Rectal smooth muscle tissue (tissue), 1 donor: ENCODE results near the gene HBEGF.

Experiments used
- H3K27ac ChIP-seq: one replicate; pipeline ENCODE4 v1.7.0; 2013; ENCODE audit warnings: low read depth, low read length, inconsistent platforms
- H3K27me3 ChIP-seq: one replicate; pipeline ENCODE4 v1.7.0; 2013; ENCODE audit warnings: low read length; ENCODE audit not compliant: control insufficient read depth, insufficient read depth
- H3K36me3 ChIP-seq: one replicate; pipeline ENCODE4 v1.7.0; 2013; ENCODE audit warnings: low read length; ENCODE audit not compliant: control insufficient read depth, insufficient read depth
- H3K4me1 ChIP-seq: one replicate; pipeline ENCODE4 v1.7.0; 2013; ENCODE audit warnings: low read length; ENCODE audit not compliant: control insufficient read depth, insufficient read depth
- H3K4me3 ChIP-seq: one replicate; pipeline ENCODE4 v1.7.0; 2013; ENCODE audit warnings: low read length
- H3K9ac ChIP-seq: one replicate; pipeline ENCODE4 v1.7.0; 2013; ENCODE audit warnings: low read length

HBEGF gene

GRCh38 chr5:140324041-140324600 is 22.3 kb downstream of the HBEGF start:
- Histone ChIP-seq H3K9ac (no peak overlapping the region), H3K36me3 (no peaks in the 10 kb centered on the region), H3K27ac (peak overlapping the region; percentile 78), H3K4me3 (no peak overlapping the region), H3K4me1 (peaks cover 16% of the 10 kb centered on the region), H3K27me3 (no peaks in the 10 kb centered on the region)

- Histone ChIP-seq H3K4me3 (no peak overlapping the region), H3K27ac (peak overlapping the region; percentile 78), H3K9ac (no peak overlapping the region), H3K36me3 (no peaks in the 10 kb centered on the region), H3K4me1 (peaks cover 16% of the 10 kb centered on the region), H3K27me3 (no peaks in the 10 kb centered on the region)
Observed at GRCh38 chr5:140322751-140323731, 23.4 kb downstream of the HBEGF start.

- Histone ChIP-seq H3K9ac (no peak overlapping the region), H3K4me1 (peaks cover 16% of the 10 kb centered on the region), H3K36me3 (no peaks in the 10 kb centered on the region), H3K4me3 (no peak overlapping the region), H3K27me3 (no peaks in the 10 kb centered on the region), H3K27ac (no peak overlapping the region)
Observed at GRCh38 chr5:140321796-140322195, 24.6 kb downstream of the HBEGF start.

GRCh38 chr5:140319833-140320232 is 26.6 kb downstream of the HBEGF start:
- Histone ChIP-seq H3K27me3 (no peaks in the 10 kb centered on the region), H3K4me1 (peaks cover 11% of the 10 kb centered on the region), H3K9ac (no peak overlapping the region)

GRCh38 chr5:140318792-140319191 is 27.6 kb downstream of the HBEGF start:
- H3K4me3 ChIP-seq = no peak overlapping the region
- no peak overlapping the region for H3K9ac ChIP-seq
- H3K36me3 ChIP-seq = no peaks in the 10 kb centered on the region
- peaks cover 9% of the 10 kb centered on the region for H3K4me1 ChIP-seq
- H3K27me3 ChIP-seq = no peaks in the 10 kb centered on the region
- H3K27ac ChIP-seq = no peak overlapping the region

More at GRCh38 chr5:140319833-140320232, 26.6 kb downstream of the HBEGF start:
- Histone ChIP-seq H3K36me3 (no peaks in the 10 kb centered on the region), H3K4me3 (no peak overlapping the region), H3K27ac (no peak overlapping the region)

GRCh38 chr5:140317859-140318258 is 28.5 kb downstream of the HBEGF start:
- Histone ChIP-seq H3K4me1 (no peaks in the 10 kb centered on the region), H3K4me3 (no peak overlapping the region), H3K9ac (no peak overlapping the region), H3K27ac (no peak overlapping the region), H3K27me3 (no peaks in the 10 kb centered on the region), H3K36me3 (no peaks in the 10 kb centered on the region)

- peak overlapping the region; percentile 38 for H3K27ac ChIP-seq
- H3K4me1 ChIP-seq = peaks cover 6% of the 10 kb centered on the region
- H3K4me3 ChIP-seq = no peak overlapping the region
- no peaks in the 10 kb centered on the region for H3K36me3 ChIP-seq
- no peak overlapping the region for H3K9ac ChIP-seq
- H3K27me3 ChIP-seq = no peaks in the 10 kb centered on the region
Observed at GRCh38 chr5:140312791-140313189, 33.6 kb downstream of the HBEGF start.

GRCh38 chr5:140312067-140312790 is 34.2 kb downstream of the HBEGF start:
- Histone ChIP-seq H3K36me3 (no peaks in the 10 kb centered on the region), H3K9ac (no peak overlapping the region), H3K4me3 (no peak overlapping the region)

GRCh38 chr5:140311011-140311467 is 35.4 kb downstream of the HBEGF start:
- Histone ChIP-seq H3K4me3 (no peak overlapping the region), H3K36me3 (no peaks in the 10 kb centered on the region), H3K27me3 (no peaks in the 10 kb centered on the region), H3K9ac (no peak overlapping the region), H3K27ac (peak overlapping the region; percentile 45), H3K4me1 (peaks cover 6% of the 10 kb centered on the region)

More at GRCh38 chr5:140312067-140312790, 34.2 kb downstream of the HBEGF start:
- Histone ChIP-seq H3K27me3 (no peaks in the 10 kb centered on the region), H3K4me1 (peaks cover 6% of the 10 kb centered on the region), H3K27ac (peak overlapping the region; percentile 45)

GRCh38 chr5:140310434-140310833 is 36.0 kb downstream of the HBEGF start:
- Histone ChIP-seq H3K27ac (no peak overlapping the region), H3K4me3 (no peak overlapping the region), H3K4me1 (peaks cover 6% of the 10 kb centered on the region), H3K36me3 (no peaks in the 10 kb centered on the region), H3K27me3 (no peaks in the 10 kb centered on the region), H3K9ac (no peak overlapping the region)

GRCh38 chr5:140309706-140310249 is 36.6 kb downstream of the HBEGF start:
- Histone ChIP-seq H3K27ac (no peak overlapping the region), H3K9ac (no peak overlapping the region), H3K4me3 (no peak overlapping the region), H3K27me3 (no peaks in the 10 kb centered on the region), H3K36me3 (no peaks in the 10 kb centered on the region), H3K4me1 (peaks cover 6% of the 10 kb centered on the region)

GRCh38 chr5:140305471-140305870 is 40.9 kb downstream of the HBEGF start:
- no peak overlapping the region for H3K4me3 ChIP-seq
- H3K36me3 ChIP-seq = no peaks in the 10 kb centered on the region

More at GRCh38 chr5:140305471-140305870, 40.9 kb downstream of the HBEGF start:
- no peak overlapping the region for H3K27ac ChIP-seq
- no peaks in the 10 kb centered on the region for H3K27me3 ChIP-seq
- no peak overlapping the region for H3K9ac ChIP-seq
- H3K4me1 ChIP-seq = peaks cover 13% of the 10 kb centered on the region
